Vagina (tissue), 2 donors: Measurements from ENCODE around the gene TPPP3. TPM values are rescaled to one million over a fixed set of nuclear protein-coding genes. Genes with fewer than 3 reads are reported as not detected.

ENCODE experiments used
- DNase-seq, 2 donors: peaks; one replicate each; pipeline ENCODE4 v3.0.0-alpha.2; 2017; ENCODE audit errors: extremely low spot score in 2 of 2
- H3K27ac ChIP-seq: fragments of 200-600 bp; sonication (generic); one replicate; pipeline ENCODE4 v1.5.1; 2019
- H3K27me3 ChIP-seq: fragments of 200-600 bp; sonication (generic); one replicate; pipeline ENCODE4 v1.5.1; 2019
- H3K36me3 ChIP-seq, 2 donors: fragments of 200-600 bp; sonication (generic); one replicate each; pipeline ENCODE4 v1.5.1; 2017 to 2019
- H3K4me1 ChIP-seq: fragments of 200-600 bp; sonication (generic); one replicate; pipeline ENCODE4 v1.5.1; 2019
- H3K4me3 ChIP-seq, 2 donors: fragments of 200-600 bp; sonication (generic); 1 replicate in 1 of 2; 2 replicates in 1 of 2; pipeline ENCODE4 v1.5.1; 2016 to 2019
- H3K9me3 ChIP-seq: fragments of 200-600 bp; sonication (generic); one replicate; pipeline ENCODE4 v1.5.1; 2019
- CTCF ChIP-seq, 3 experiments: fragments of 450-650 bp in 2 of 3; fragments of 200-600 bp in 1 of 3; sonication (generic) in 1 of 3; IDR thresholded peaks; one replicate each; pipeline ENCODE4 v1.5.1; 2017 to 2019; ENCODE audit warnings: antibody characterized with exemption in 3 of 3, mild to moderate bottlenecking in 2 of 3, moderate library complexity in 2 of 3
- POLR2A ChIP-seq, 2 donors: fragments of 450-650 bp; IDR thresholded peaks; one replicate each; pipeline ENCODE4 v1.6.1; 2017; ENCODE audit warnings: antibody characterized with exemption in 2 of 2, mild to moderate bottlenecking in 2 of 2, moderate library complexity in 2 of 2
- POLR2AphosphoS5 ChIP-seq, 2 donors: sonication (generic); formaldehyde crosslinking; IDR thresholded peaks; one replicate each; pipeline ENCODE4 v1.9.0; 2017; ENCODE audit warnings: antibody characterized with exemption in 2 of 2, mild to moderate bottlenecking in 2 of 2, low read depth in 1 of 2; ENCODE audit not compliant: insufficient read depth in 1 of 2
- intact Hi-C: fragments of 100-400 bp; cut with DNase I; formaldehyde crosslinking; loops from one replicate; pipeline ENCODE4 v1.15.1; 2023
- total RNA-seq: library from RNA; depleted of rRNA; stranded (reverse); fragments of >200 nt; gene quantifications from one replicate; pipeline ENCODE4 v1.2.3, GENCODE V29; 2016

TPPP3 gene
- total RNA-seq, 1 donor from 2014 or later, result 28.2 TPM

DNA sequence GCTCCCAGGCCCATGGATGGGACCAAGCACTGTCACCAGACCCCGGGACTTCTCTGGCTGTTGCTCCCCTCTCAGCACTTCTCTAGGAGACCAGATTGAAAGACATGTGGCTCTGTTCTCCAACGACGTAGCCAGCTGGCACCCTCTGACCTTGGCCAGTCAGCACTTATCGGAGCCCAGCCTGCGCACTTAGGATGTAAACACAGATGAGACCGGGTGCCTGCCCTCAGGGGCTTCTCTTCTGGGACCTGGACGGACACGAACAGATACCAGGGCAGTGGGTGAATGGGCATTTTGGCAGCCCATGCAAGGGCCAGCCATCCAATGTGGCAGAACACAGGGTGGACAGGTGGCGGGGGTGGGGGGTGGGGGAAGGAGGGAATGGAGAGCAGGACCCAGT is 16.3 kb upstream of the TPPP3 start:
- no peak overlapping the region for H3K27ac ChIP-seq
- DNase-seq, result no peak
- H3K27me3 ChIP-seq, result no peaks in the 10 kb centered on the region
- peaks cover 52% of the 10 kb centered on the region for H3K4me1 ChIP-seq
- no peaks in the 10 kb centered on the region for H3K9me3 ChIP-seq
- no peak overlapping the region for H3K4me3 ChIP-seq
- no peaks in the 10 kb centered on the region for H3K36me3 ChIP-seq
- TF ChIP-seq POLR2AphosphoS5 (IDR thresholded peaks at IDR 0.05; ENCODE audit: insufficient read depth in 1 of 2, low read depth in 1 of 2) (no peak), POLR2A (IDR thresholded peaks at IDR 0.05) (no peak), CTCF (IDR thresholded peaks at IDR 0.05) (no peak)
- intact Hi-C loops, result no loop called here

- Histone ChIP-seq H3K36me3 (no peaks in the 10 kb centered on the region), H3K4me3 (no peak overlapping the region), H3K9me3 (no peaks in the 10 kb centered on the region), H3K27ac (peak overlapping the region; percentile 91), H3K4me1 (peaks cover 57% of the 10 kb centered on the region), H3K27me3 (no peaks in the 10 kb centered on the region)
- no peak for TF ChIP-seq CTCF (IDR thresholded peaks at IDR 0.05)
- no peak for TF ChIP-seq POLR2AphosphoS5 (IDR thresholded peaks at IDR 0.05; ENCODE audit: insufficient read depth in 1 of 2, low read depth in 1 of 2)
- no peak for TF ChIP-seq POLR2A (IDR thresholded peaks at IDR 0.05)
- intact Hi-C loops, result no loop called here
- DNase-seq, result no peak
Observed at GRCh38 chr16:67407788-67408452, 14.6 kb upstream of the TPPP3 start.

- Histone ChIP-seq H3K27me3 (no peaks in the 10 kb centered on the region), H3K36me3 (no peaks in the 10 kb centered on the region), H3K9me3 (no peaks in the 10 kb centered on the region), H3K27ac (peak overlapping the region; percentile 91), H3K4me3 (no peak overlapping the region), H3K4me1 (peaks cover 57% of the 10 kb centered on the region)
- no peak for DNase-seq
- TF ChIP-seq CTCF (IDR thresholded peaks at IDR 0.05), result no peak
- TF ChIP-seq POLR2AphosphoS5 (IDR thresholded peaks at IDR 0.05; ENCODE audit: insufficient read depth in 1 of 2, low read depth in 1 of 2), result no peak
- no peak for TF ChIP-seq POLR2A (IDR thresholded peaks at IDR 0.05)
- intact Hi-C loops, result no loop called here
Observed at GRCh38 chr16:67407176-67407787, 14.0 kb upstream of the TPPP3 start.

DNA sequence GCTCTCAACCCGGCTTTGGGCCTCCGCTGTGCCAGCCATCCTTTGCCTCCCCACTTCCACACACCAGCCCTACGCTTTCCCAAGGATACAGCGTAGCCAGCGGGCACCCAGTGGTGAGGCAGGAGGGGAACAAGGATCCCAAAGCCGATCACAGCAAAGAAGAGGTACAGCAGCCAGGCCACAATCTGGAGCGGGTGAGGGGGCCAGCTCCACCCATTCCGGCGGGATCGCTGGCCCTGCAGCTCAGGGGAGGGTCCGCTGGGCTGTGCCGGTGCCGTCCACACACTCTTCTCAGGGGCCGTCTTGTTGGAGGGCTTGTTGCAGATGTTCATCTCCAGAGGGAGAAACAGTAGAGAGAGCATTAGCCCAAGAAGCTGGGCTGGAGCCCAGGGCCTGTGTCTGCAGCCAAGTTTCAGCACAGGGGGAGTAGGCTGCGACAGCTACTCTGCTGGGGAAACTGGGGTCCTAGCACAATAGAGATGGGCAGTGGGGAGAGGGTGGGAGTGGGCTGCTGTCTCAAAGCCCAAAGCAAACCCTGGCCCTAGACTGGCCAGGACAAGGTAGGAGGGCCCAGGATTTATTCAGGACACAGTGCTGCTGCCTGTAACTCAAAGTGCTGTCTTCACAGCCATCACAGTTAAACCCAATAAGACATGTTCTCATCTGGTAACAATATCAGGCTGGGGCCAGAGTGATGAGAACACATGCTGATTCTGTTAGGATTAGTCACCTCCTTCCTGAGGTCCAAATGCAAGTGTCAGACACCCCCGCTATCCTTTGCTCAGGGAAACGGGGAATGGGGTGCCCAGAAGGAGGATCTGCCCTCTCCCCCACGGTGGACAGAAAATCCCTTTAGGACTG is 13.0 kb upstream of the TPPP3 start:
- H3K4me1 ChIP-seq, result peaks cover 57% of the 10 kb centered on the region
- H3K4me3 ChIP-seq, result no peak overlapping the region
- H3K27me3 ChIP-seq, result no peaks in the 10 kb centered on the region
- H3K27ac ChIP-seq, result peak overlapping the region; percentile 91
- no peak for DNase-seq
- H3K9me3 ChIP-seq, result no peaks in the 10 kb centered on the region
- no peaks in the 10 kb centered on the region for H3K36me3 ChIP-seq
- intact Hi-C loops, result no loop called here
- no peak for TF ChIP-seq POLR2A (IDR thresholded peaks at IDR 0.05)
- peak; percentile 38 to 60 for TF ChIP-seq POLR2AphosphoS5 (IDR thresholded peaks at IDR 0.05; ENCODE audit: insufficient read depth in 1 of 2, low read depth in 1 of 2)
- TF ChIP-seq CTCF (IDR thresholded peaks at IDR 0.05), result no peak
